Measurements from ENCODE around the gene ILRUN.
"Not testable (repeated sequence)": the region's sequence is repeated elsewhere in the genome, so short reads cannot be mapped to it uniquely, and the experiment has no call there.

ILRUN gene

GRCh38 chr6:34718976-34719375 is 22.4 kb upstream of the ILRUN start:
- no peaks in the 10 kb centered on the region for H3K36me3 Mint-ChIP-seq
- H3K27me3 Mint-ChIP-seq = peaks cover 0 to 3% of the 10 kb centered on the region in 2 donors
- H3K4me3 Mint-ChIP-seq = no peak overlapping the region
- H3K9me3 Mint-ChIP-seq = no peaks in the 10 kb centered on the region
- peaks cover 4 to 5% of the 10 kb centered on the region in 2 donors for H3K4me1 Mint-ChIP-seq
- ATAC-seq (replicated peaks) (no peak), DNase-seq (no peak)
- H3K27ac Mint-ChIP-seq = no peak overlapping the region

- no peak overlapping the region for H3K4me3 Mint-ChIP-seq
- ATAC-seq (replicated peaks) = no peak
- H3K9me3 Mint-ChIP-seq = no peaks in the 10 kb centered on the region
- H3K27ac Mint-ChIP-seq = no peak overlapping the region
- H3K27me3 Mint-ChIP-seq = peaks cover 0 to under 1% of the 10 kb centered on the region in 2 donors
- H3K4me1 Mint-ChIP-seq = no peaks in the 10 kb centered on the region
- no peaks in the 10 kb centered on the region for H3K36me3 Mint-ChIP-seq
- DNase-seq = no peak
Observed at GRCh38 chr6:34717466-34717865, 20.9 kb upstream of the ILRUN start.

- DNase-seq = no peak
- Mint-ChIP-seq H3K9me3 (no peaks in the 10 kb centered on the region), H3K4me1 (no peaks in the 10 kb centered on the region), H3K36me3 (no peaks in the 10 kb centered on the region), H3K4me3 (no peak overlapping the region), H3K27me3 (no peaks in the 10 kb centered on the region), H3K27ac (no peak overlapping the region)
- no peak for ATAC-seq (replicated peaks)
Observed at GRCh38 chr6:34714663-34715062, 18.1 kb upstream of the ILRUN start.

- ATAC-seq (replicated peaks); H3K36me3 Mint-ChIP-seq; H3K27ac Mint-ChIP-seq; H3K4me1 Mint-ChIP-seq; H3K27me3 Mint-ChIP-seq; H3K9me3 Mint-ChIP-seq; DNase-seq; H3K4me3 Mint-ChIP-seq: not testable (repeated sequence)
Observed at GRCh38 chr6:34712881-34713280, 16.3 kb upstream of the ILRUN start.

- Mint-ChIP-seq H3K27ac (no peak overlapping the region), H3K4me3 (no peak overlapping the region), H3K4me1 (no peaks in the 10 kb centered on the region), H3K36me3 (no peaks in the 10 kb centered on the region), H3K9me3 (no peaks in the 10 kb centered on the region), H3K27me3 (no peaks in the 10 kb centered on the region)
- ATAC-seq (replicated peaks) = no peak
- DNase-seq = no peak
Observed at GRCh38 chr6:34709386-34709785, 12.8 kb upstream of the ILRUN start.

GRCh38 chr6:34705241-34705640 is 8.7 kb upstream of the ILRUN start:
- Mint-ChIP-seq H3K4me1 (no peaks in the 10 kb centered on the region), H3K4me3 (no peak overlapping the region), H3K27ac (no peak overlapping the region), H3K27me3 (no peaks in the 10 kb centered on the region), H3K9me3 (no peaks in the 10 kb centered on the region), H3K36me3 (no peaks in the 10 kb centered on the region)
- ATAC-seq (replicated peaks) (no peak), DNase-seq (no peak)

GRCh38 chr6:34701199-34701598 is 4.6 kb upstream of the ILRUN start:
- peaks cover 2 to 6% of the 10 kb centered on the region in 2 donors for H3K4me1 Mint-ChIP-seq
- DNase-seq (no peak), ATAC-seq (replicated peaks) (no peak)
- no peak overlapping the region for H3K27ac Mint-ChIP-seq
- no peak overlapping the region for H3K4me3 Mint-ChIP-seq
- no peaks in the 10 kb centered on the region for H3K27me3 Mint-ChIP-seq
- H3K9me3 Mint-ChIP-seq = no peaks in the 10 kb centered on the region
- H3K36me3 Mint-ChIP-seq = peaks cover 0 to under 1% of the 10 kb centered on the region in 2 donors

GRCh38 chr6:34697904-34698559 is 1.5 kb upstream of the ILRUN start:
- H3K27me3 Mint-ChIP-seq = no peaks in the 10 kb centered on the region
- no peak for ATAC-seq (replicated peaks)
- peaks cover 31 to 33% of the 10 kb centered on the region in 2 donors for H3K4me1 Mint-ChIP-seq
- H3K27ac Mint-ChIP-seq = no peak overlapping the region
- peaks cover 12 to 13% of the 10 kb centered on the region in 2 donors for H3K36me3 Mint-ChIP-seq
- no peak overlapping the region for H3K4me3 Mint-ChIP-seq
- DNase-seq = no peak
- H3K9me3 Mint-ChIP-seq = no peaks in the 10 kb centered on the region

- H3K27ac Mint-ChIP-seq = peak overlapping the region; percentile 96
- peaks cover 12 to 13% of the 10 kb centered on the region in 2 donors for H3K36me3 Mint-ChIP-seq
- no peak for DNase-seq
- no peaks in the 10 kb centered on the region for H3K27me3 Mint-ChIP-seq
- H3K9me3 Mint-ChIP-seq = no peaks in the 10 kb centered on the region
- H3K4me3 Mint-ChIP-seq = peak overlapping the region; percentile 89 to 93
- ATAC-seq (replicated peaks) = peak in 1 of 2 donors; percentile 7
- peaks cover 31 to 34% of the 10 kb centered on the region in 2 donors for H3K4me1 Mint-ChIP-seq
Observed at GRCh38 chr6:34697544-34697836, 923 bp upstream of the ILRUN start.

- peak overlapping the region; percentile 89 to 93 for H3K4me3 Mint-ChIP-seq
- no peak for DNase-seq
- no peaks in the 10 kb centered on the region for H3K27me3 Mint-ChIP-seq
- H3K4me1 Mint-ChIP-seq = peaks cover 31 to 45% of the 10 kb centered on the region in 2 donors
- H3K9me3 Mint-ChIP-seq = no peaks in the 10 kb centered on the region
- H3K36me3 Mint-ChIP-seq = peaks cover 12 to 13% of the 10 kb centered on the region in 2 donors
- ATAC-seq (replicated peaks) = peak; percentile 67 to 71
- H3K27ac Mint-ChIP-seq = peak overlapping the region; percentile 96
Observed at GRCh38 chr6:34696189-34696738, 303 bp downstream of the ILRUN start.

- ATAC-seq (replicated peaks) (no peak), DNase-seq (no peak)
- H3K36me3 Mint-ChIP-seq = peaks cover 12 to 13% of the 10 kb centered on the region in 2 donors
- H3K4me1 Mint-ChIP-seq = peaks cover 31 to 47% of the 10 kb centered on the region in 2 donors
- peak overlapping the region; percentile 96 for H3K27ac Mint-ChIP-seq
- no peaks in the 10 kb centered on the region for H3K27me3 Mint-ChIP-seq
- no peaks in the 10 kb centered on the region for H3K9me3 Mint-ChIP-seq
- H3K4me3 Mint-ChIP-seq = peak overlapping the region; percentile 89 to 93
Observed at GRCh38 chr6:34695729-34696188, 808 bp downstream of the ILRUN start.

- Mint-ChIP-seq H3K9me3 (no peaks in the 10 kb centered on the region), H3K27me3 (no peaks in the 10 kb centered on the region), H3K36me3 (peaks cover 22 to 24% of the 10 kb centered on the region in 2 donors), H3K27ac (no peak overlapping the region), H3K4me3 (no peak overlapping the region), H3K4me1 (peaks cover 34 to 58% of the 10 kb centered on the region in 2 donors)
- DNase-seq (no peak), ATAC-seq (replicated peaks) (no peak)
Observed at GRCh38 chr6:34692280-34692679, 4.3 kb downstream of the ILRUN start.

GRCh38 chr6:34689742-34690141 is 6.8 kb downstream of the ILRUN start:
- no peaks in the 10 kb centered on the region for H3K27me3 Mint-ChIP-seq
- ATAC-seq (replicated peaks) = no peak
- H3K4me3 Mint-ChIP-seq = no peak overlapping the region
- peaks cover 17 to 28% of the 10 kb centered on the region in 2 donors for H3K36me3 Mint-ChIP-seq
- DNase-seq = no peak
- H3K9me3 Mint-ChIP-seq = no peaks in the 10 kb centered on the region
- H3K4me1 Mint-ChIP-seq = peaks cover 29 to 57% of the 10 kb centered on the region in 2 donors
- H3K27ac Mint-ChIP-seq = no peak overlapping the region

- ATAC-seq (replicated peaks) (no peak), DNase-seq (no peak)
- Mint-ChIP-seq H3K27me3 (no peaks in the 10 kb centered on the region), H3K36me3 (peaks cover 14 to 24% of the 10 kb centered on the region in 2 donors), H3K4me3 (no peak overlapping the region), H3K4me1 (peaks cover 25 to 57% of the 10 kb centered on the region in 2 donors), H3K27ac (no peak overlapping the region), H3K9me3 (no peaks in the 10 kb centered on the region)
Observed at GRCh38 chr6:34688956-34689355, 7.6 kb downstream of the ILRUN start.

- Mint-ChIP-seq H3K27ac (no peak overlapping the region), H3K4me3 (no peak overlapping the region), H3K27me3 (no peaks in the 10 kb centered on the region), H3K9me3 (no peaks in the 10 kb centered on the region), H3K4me1 (peaks cover 24 to 50% of the 10 kb centered on the region in 2 donors), H3K36me3 (peaks cover 15 to 27% of the 10 kb centered on the region in 2 donors)
- ATAC-seq (replicated peaks) (no peak), DNase-seq (no peak)
Observed at GRCh38 chr6:34684919-34685318, 11.6 kb downstream of the ILRUN start.

All from stimulated activated naive B cell treated with anti-CD40 and anti-IgM and Interleukin-4, amounts not matched to agents 10 μg/mL and 1 μg/mL and 100 μg/mL, for 72 hours (primary cell).